ENCODE results near the gene BRCA2. TPM values are rescaled to one million over a fixed set of nuclear protein-coding genes. Genes with fewer than 3 reads are reported as not detected.
"Not testable (repeated sequence)": the region's sequence is repeated elsewhere in the genome, so short reads cannot be mapped to it uniquely, and the experiment has no call there.

The BRCA2 gene
- total RNA-seq, 1 experiment from 2014 or later: 14.5 TPM

GRCh38 chr13:32354040-32354439, 38.7 kb downstream of the BRCA2 start:
- CTCF ChIA-PET: no interaction called here
- BruUV-seq (replicated peaks): no TSS peak

GRCh38 chr13:32355935-32356334, 40.6 kb downstream of the BRCA2 start:
- H3F3A ChIP-seq (ENCODE audit: insufficient read depth, low read depth); H4K20me1 ChIP-seq (ENCODE audit: insufficient read depth); BruUV-seq (replicated peaks); H3K4me2 ChIP-seq; DNase-seq; H3K4me1 ChIP-seq (replicated peaks; ENCODE audit: insufficient read depth); POLR2A ChIA-PET (ENCODE audit: unreplicated experiment); H2AFZ ChIP-seq; intact Hi-C loops (cut with micrococcal nuclease; ENCODE audit: unreplicated experiment); CTCF ChIA-PET; H3K79me2 ChIP-seq (ENCODE audit: low read depth); H3K9me2 ChIP-seq (ENCODE audit: insufficient read depth); H3K9me3 ChIP-seq (ENCODE audit: insufficient read depth, low read depth); H3K27ac ChIP-seq; H3K27me3 ChIP-seq (ENCODE audit: insufficient read depth, low read depth); H3K4me3 ChIP-seq: not testable (repeated sequence)
- peaks cover 19% of the 10 kb centered on the region; the same call in 1 of the 2 replicates for H3K36me3 ChIP-seq (ENCODE audit: low read depth)

More at GRCh38 chr13:32354040-32354439, 38.7 kb downstream of the BRCA2 start:
- POLR2A ChIA-PET (ENCODE audit: unreplicated experiment): interaction anchor here (0.6 kb wide), 1 partner anchor 23 kb away, joined by 6 read pairs; no protein-coding TSS in a partner anchor
- Histone ChIP-seq H3K36me3 (ENCODE audit: low read depth) (peaks cover 19% of the 10 kb centered on the region; the same call in 1 of the 2 replicates), H3F3A (ENCODE audit: insufficient read depth, low read depth) (no peaks in the 10 kb centered on the region), H3K27me3 (ENCODE audit: insufficient read depth, low read depth) (no peaks in the 10 kb centered on the region), H3K27ac (no peak overlapping the region), H2AFZ (no peak overlapping the region), H3K79me2 (ENCODE audit: low read depth) (no peaks in the 10 kb centered on the region), H3K4me2 (no peak overlapping the region), H3K4me1 (replicated peaks; ENCODE audit: insufficient read depth) (no peaks in the 10 kb centered on the region), H3K9me2 (ENCODE audit: insufficient read depth) (no peaks in the 10 kb centered on the region), H4K20me1 (ENCODE audit: insufficient read depth) (no peaks in the 10 kb centered on the region), H3K9me3 (ENCODE audit: insufficient read depth, low read depth) (no peaks in the 10 kb centered on the region), H3K4me3 (no peak overlapping the region)
- TF ChIP-seq EZH2 (IDR thresholded peaks at IDR 0.05; ENCODE audit: low read depth) (no peak), CTCF (conservative IDR thresholded peaks at IDR 0.05) (no peak)
- DNase-seq: no peak
- intact Hi-C loops (cut with micrococcal nuclease; ENCODE audit: unreplicated experiment): no loop called here

GRCh38 chr13:32362574-32362973, 47.3 kb downstream of the BRCA2 start:
- Histone ChIP-seq H3K36me3 (ENCODE audit: low read depth) (peaks cover 10% of the 10 kb centered on the region; the same call in 1 of the 2 replicates), H3K4me3 (no peak overlapping the region), H3K9me3 (ENCODE audit: insufficient read depth, low read depth) (no peaks in the 10 kb centered on the region), H3F3A (ENCODE audit: insufficient read depth, low read depth) (no peaks in the 10 kb centered on the region), H3K4me2 (no peak overlapping the region), H3K4me1 (replicated peaks; ENCODE audit: insufficient read depth) (no peaks in the 10 kb centered on the region), H3K27ac (no peak overlapping the region), H2AFZ (no peak overlapping the region), H4K20me1 (ENCODE audit: insufficient read depth) (no peaks in the 10 kb centered on the region), H3K9me2 (ENCODE audit: insufficient read depth) (no peaks in the 10 kb centered on the region), H3K27me3 (ENCODE audit: insufficient read depth, low read depth) (no peaks in the 10 kb centered on the region), H3K79me2 (ENCODE audit: low read depth) (no peaks in the 10 kb centered on the region)
- DNase-seq: no peak
- ChIA-PET CTCF (no interaction called here), POLR2A (ENCODE audit: unreplicated experiment) (no interaction called here)
- intact Hi-C loops (cut with micrococcal nuclease; ENCODE audit: unreplicated experiment): no loop called here
- no peak for TF ChIP-seq EZH2 (IDR thresholded peaks at IDR 0.05; ENCODE audit: low read depth)
- BruUV-seq (replicated peaks): no TSS peak

GRCh38 chr13:32370805-32371204, 55.5 kb downstream of the BRCA2 start:
- Histone ChIP-seq H3K4me3 (no peak overlapping the region), H3K79me2 (ENCODE audit: low read depth) (no peaks in the 10 kb centered on the region), H4K20me1 (ENCODE audit: insufficient read depth) (no peaks in the 10 kb centered on the region), H3K4me1 (replicated peaks; ENCODE audit: insufficient read depth) (no peaks in the 10 kb centered on the region), H2AFZ (no peak overlapping the region), H3K9me3 (ENCODE audit: insufficient read depth, low read depth) (no peaks in the 10 kb centered on the region), H3K27ac (no peak overlapping the region), H3K27me3 (ENCODE audit: insufficient read depth, low read depth) (no peaks in the 10 kb centered on the region), H3K36me3 (ENCODE audit: low read depth) (peaks cover 11% of the 10 kb centered on the region), H3K4me2 (no peak overlapping the region), H3F3A (ENCODE audit: insufficient read depth, low read depth) (no peaks in the 10 kb centered on the region), H3K9me2 (ENCODE audit: insufficient read depth) (no peaks in the 10 kb centered on the region)
- BruUV-seq (replicated peaks): no TSS peak
- CTCF ChIA-PET: no interaction called here
- intact Hi-C loops (cut with micrococcal nuclease; ENCODE audit: unreplicated experiment): no loop called here
- TF ChIP-seq CTCF (conservative IDR thresholded peaks at IDR 0.05) (no peak), EZH2 (IDR thresholded peaks at IDR 0.05; ENCODE audit: low read depth) (no peak)
- DNase-seq: no peak
- POLR2A ChIA-PET (ENCODE audit: unreplicated experiment): no interaction called here
